ENCODE measurements around the gene CPLX3.

The CPLX3 gene

DNA sequence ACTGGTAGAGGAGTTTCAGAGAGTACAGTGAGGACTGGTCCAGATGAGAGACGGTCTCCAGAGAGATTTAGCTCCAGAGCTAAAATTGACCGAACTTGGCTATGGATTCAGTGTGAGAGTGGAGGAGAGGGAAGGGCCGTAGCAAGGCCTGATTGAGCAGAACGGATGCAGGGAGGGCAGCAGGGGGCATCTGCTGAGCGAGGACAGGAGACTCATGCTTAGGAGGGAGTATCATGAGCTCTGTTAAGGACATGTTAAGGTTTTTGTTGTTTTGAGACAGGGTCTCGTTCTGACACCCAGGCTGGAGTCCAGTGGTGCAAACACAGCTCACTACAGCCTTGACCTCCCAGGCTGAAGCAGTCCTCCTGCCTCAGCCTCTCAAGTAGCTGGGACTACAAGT, 21.5 kb upstream of the CPLX3 start:
- DNase-seq: no peak

DNA sequence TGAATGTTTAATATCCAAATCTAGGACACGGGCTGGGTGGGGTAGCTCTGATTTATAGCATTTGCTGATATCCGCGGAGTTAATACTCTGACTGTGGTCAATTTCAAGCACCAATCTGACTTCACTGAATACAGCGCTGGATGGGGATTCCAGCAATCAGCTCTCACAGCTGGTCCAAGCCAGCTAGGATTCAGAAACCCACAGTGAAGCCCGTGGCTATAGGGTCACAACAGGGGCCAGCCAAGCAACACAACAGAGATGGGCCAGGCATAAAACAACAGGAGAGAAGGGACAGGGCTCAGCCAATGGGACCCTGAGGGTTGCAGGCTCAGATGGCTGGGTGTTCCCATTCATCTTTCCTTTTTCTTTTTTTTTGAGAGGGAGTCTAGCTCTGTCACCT, 19.1 kb upstream of the CPLX3 start:
- no peak for DNase-seq

DNA sequence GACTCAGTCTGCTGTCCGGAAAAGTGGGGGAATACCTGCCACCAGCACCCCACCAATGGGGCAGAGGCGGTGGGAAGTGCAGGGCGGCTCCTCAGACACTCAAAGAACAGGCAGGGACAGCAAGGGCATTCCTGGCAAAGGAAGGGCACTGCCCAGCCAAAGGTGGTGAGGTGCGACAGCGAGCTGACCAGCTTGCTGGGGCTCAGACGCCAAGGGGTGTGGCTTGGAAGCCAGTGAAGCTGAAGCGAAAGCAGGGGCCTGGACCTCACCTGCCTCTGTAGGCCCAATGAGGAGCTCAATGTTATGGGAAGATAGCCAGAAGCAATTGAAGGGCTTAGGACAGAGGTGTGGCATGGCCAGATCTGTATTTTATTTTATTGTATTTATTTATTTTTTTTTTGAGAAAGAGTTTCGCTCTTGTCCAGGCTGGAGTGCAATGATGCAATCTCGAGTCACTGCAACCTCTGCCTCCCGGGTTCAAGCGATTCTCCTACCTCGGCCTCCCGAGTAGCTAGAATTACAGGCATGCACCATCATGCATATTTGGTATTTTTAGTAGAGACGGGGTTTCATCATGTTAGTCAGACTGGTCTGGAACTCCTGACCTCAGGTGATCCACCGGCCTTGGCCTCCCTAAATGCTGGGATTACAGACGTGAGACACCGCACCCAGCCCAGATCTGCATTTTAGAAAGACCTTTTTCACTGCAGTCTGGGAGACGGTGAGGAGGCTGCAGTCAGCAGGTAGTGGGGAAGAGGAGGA, 18.2 kb upstream of the CPLX3 start:
- no peak for DNase-seq

DNA sequence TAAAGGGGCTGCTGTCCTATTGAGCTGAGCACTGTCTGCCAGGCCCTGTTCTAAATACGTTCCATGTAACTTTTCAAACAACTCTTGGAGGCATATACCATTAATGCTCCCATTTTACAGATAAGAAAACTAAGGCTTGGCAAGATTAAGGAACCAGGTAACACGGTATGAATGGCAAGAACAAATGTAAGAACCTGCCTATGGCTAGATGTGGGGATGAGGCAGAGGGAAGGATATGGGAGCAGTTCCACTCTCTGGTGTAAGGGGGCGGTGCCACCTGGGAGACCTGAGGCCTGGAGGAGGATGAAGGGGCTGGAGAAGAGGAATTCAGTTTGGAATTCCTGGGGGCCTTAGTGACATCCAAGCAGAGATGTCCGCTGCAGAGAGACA, 17.6 kb upstream of the CPLX3 start:
- no peak for DNase-seq

DNA sequence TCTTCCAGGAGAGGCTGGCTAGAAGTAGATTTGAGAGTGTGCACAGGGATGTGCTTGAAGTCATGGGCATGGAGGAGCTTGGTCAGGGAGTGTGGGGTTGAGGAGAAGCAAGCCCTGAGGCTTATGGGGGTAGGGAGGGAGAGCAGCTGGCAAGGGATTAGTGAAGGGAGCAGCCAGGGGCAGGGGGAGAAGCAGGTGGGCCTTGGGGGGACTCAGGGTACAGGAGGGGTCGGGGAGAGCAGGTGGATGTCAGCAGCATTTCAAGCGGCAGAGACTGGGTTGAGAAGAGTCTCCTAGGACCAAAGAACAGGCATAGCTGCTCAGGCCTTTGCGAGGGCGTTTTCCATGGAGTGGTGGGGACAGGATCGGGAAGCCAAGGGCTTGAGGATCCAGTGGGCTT, 17.2 kb upstream of the CPLX3 start:
- no peak for DNase-seq

DNA sequence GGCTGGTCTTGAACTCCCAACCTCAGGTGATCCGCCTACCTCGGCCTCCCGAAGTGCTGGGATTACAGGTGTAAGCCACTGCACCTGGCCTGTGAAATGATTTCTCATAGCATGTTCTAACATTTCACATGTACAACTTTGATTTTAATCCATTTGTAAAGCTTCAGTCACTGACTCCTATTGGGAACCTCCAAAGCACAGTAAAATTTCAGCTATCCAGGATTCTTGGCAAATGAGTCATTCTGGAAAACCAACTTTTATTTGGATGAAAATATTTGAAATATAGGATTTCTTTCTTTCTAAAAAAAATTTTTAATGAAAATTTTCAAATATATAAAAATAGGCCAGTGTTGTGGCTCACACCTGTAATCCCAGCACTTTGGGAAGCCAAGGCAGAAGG, 16.5 kb upstream of the CPLX3 start:
- DNase-seq: no peak

DNA sequence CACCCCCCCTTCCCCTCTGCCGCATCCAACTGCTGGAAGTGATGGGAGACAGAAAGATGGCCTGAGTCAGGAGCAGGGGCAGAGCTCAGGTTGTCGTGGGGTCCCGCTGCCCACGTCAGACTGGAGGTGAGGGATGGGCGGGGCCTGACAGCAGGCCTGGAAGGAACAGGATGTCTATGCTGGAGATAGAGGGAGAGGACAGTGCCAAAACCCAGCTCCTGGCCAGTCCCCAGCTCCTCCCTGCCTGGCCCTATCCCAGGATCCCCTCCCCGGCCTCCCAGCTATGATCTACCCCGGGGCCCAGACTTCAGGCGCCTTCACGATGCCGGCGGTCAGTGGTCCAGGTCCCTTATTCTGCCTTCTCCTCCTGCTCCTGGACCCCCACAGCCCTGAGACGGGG, 13.9 kb upstream of the CPLX3 start, which contains the start of gene LMAN1L:
LMAN1L (plus strand) TSS at position 303 of the 400 bp plus-strand sequence; CDS start at position 323, 20 bp downstream.
- DNase-seq: no peak

DNA sequence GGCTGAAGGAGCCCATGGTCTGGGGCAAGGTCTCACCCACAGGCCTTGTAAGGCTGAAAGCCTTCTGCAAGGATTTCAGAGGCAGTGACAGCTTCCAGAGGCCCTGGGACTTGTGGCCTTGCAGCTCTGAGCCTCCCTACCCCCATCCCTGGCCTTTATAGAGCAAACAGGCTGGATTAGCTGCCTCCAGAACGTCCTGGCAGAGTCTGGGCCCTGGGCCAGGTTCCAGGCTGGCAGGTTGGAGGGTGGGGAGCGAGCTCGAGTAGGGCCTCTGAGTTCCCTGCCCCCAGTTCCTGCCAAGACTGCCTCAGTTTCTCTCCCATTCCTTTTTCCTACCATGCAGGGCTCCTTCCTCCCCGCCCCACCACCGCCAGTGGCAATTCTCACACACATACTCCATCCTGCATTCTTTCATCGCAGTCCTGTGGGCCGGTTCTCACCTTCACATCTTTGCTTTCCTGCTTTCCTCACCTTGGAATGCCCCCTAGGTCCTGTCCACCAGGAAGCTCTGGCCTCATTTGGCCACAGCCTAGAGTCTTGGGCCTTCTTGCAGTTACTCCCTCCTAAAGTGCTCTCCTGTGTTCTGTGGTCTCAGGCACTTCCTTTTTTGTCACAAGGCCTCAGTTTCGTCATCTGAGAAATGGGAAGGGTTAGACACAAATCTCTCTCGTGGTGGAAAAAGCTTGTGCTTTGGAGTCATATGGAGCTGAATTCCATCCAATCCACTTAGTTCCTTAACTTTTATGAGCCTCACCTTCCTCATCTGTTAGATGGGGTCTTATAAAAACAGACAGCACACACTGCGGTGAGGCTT, 11.1 kb upstream of the CPLX3 start:
- no peak for DNase-seq

DNA sequence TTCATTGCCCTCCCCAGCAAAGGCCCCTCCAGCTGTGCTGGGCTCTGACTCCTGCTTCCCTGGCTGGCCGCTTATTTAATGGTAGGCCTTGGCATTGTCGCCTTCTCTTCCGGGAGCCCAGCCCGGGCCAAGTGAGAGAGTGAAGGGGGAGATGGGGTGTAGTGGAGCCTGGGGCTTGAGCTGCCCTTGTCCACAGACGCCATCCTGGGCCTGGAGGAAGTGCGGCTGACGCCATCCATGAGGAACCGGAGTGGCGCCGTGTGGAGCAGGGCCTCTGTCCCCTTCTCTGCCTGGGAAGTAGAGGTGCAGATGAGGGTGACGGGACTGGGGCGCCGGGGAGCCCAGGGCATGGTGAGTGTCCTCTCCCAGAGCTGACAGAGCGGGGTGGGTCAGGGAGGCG, 10.5 kb upstream of the CPLX3 start:
- DNase-seq: no peak

DNA sequence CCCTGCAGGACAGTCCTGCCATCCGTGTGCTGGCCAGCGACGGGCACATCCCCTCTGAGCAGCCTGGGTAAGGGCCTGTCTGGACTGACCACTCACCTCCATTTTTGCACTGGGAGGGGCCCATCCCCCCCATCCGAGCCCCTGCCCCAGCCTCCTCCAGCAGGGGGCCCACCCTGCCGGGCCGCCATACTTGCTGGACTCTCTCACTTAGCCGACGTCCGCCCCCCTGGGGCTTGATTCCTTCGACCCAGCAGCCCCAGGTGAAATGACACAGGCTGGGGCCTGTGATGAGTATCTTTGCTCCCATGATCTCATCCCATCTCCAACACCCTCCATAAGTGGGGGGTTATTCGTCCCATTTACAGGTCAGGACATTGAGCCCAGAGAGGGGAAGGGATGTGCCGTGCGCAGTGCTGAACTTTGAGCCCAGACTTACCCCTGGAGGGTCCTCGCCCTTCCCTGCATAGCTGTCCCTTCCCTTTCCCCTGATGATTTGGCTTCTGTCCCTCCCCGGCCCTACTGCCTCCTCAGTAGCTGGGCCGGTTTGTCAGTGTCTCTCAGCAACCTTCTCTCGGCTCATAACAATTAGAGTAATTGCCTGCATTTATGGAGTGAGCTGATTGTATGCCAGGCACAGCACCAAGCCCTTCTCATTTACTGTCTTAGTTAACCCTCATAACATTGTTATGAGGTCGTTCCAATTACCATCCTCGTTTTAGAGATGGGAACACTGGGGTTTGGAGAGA, 9.6 kb upstream of the CPLX3 start:
- no peak for DNase-seq

DNA sequence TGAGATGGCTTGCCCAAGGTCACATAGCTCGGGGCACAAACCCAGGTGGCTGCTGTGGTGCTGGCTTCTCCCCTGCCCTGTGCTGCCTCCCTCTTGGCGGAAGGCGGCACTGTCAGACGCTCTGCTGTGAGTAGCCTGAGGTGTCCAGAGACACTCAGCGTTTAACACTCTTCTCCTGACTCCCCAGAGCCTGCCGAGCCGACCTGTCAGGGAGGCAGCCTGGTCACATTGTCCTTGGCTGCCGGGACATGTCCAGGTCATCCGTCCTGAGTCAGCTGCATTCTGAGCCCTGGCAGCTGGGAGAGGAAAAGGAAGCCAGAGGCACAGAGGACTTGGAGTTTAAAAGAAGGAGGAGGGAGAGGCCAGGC, 9.1 kb upstream of the CPLX3 start:
- no peak for DNase-seq

DNA sequence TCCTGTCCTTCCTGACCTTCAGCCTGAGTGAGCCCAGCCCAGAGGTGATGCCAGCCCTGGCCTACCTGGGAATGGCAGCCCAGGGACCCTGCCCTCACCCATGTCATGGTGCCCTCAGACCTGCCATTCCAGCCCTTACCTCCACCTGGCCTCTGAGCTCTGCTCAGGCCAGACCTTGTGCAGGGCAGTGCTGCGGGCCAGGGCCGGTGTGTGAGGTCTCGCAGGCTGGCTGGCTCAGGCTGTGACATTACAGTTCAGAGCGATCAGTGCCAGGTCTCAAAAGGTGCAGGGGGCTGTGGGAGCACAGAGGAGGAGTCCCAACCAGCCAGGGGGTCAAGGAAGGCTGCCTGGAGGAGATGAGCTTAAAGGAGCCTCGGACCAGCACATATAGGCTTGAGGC, 6.4 kb upstream of the CPLX3 start:
- DNase-seq: no peak

DNA sequence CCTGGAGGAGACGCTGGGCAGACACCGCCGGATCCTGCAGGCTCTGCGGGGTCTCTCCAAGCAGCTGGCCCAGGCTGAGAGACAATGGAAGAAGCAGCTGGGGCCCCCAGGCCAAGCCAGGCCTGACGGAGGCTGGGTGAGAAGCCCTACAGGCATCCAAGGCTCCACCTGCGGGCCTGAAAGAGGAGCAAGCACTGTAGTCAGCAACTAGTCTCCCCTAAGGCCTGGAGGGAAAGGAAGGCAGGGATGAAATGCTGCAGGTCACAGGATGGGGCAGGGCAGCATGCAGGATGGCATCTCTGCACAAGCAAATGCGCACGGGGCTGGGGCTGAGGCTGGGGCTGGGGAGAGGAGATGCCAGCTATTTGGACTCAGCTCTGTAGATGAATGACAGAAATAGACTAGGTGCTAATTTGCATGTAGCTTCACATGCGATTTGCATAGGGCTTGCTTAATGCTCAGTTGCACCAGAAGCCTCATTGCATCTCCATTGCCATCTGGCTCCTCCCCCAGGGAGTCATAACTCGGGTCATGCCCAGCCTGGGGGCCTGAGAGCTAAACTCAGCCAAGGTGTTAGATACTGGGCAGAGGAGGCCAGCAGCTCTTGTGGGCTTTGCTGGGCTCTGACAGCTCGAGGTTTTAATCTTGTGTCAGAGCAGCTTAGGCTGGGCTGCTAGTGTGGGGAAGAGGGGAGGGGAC, 5.2 kb upstream of the CPLX3 start:
- DNase-seq: no peak

DNA sequence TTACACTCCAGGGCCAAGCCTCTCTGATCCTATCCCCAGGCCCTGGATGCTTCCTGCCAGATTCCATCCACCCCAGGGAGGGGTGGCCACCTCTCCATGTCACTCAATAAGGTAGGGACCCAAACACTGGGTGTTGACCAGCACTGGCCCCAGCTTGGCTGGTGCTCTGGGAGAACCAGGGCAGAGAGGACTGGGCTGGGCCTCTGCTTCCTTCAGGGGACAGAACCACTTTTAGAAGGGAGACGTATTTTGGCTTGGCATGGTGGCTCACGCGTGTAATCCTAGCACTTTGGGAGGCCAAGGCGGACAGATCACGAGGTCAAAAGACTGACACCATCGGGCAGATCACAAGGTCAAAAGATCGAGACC, 4.7 kb upstream of the CPLX3 start:
- DNase-seq: no peak

DNA sequence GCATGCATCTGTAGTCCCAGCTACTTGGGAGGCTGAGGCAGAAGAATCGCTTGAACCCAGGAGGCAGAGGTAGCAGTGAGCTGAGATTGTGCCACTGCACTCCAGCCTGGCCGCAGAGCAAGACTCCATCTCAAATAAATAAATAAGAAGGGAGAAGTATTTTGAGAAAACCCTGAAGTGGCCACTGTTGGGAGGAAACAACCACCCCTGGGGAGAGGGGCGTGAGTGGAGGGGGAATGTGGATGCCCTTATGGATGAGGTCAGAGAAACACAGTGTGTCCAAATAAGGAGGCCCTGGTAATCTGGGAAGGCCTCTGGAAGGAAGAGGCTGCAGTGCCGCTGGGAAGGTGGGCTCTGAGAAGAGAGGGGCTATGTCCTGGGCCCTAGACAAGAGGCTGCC, 4.2 kb upstream of the CPLX3 start:
- no peak for DNase-seq

DNA sequence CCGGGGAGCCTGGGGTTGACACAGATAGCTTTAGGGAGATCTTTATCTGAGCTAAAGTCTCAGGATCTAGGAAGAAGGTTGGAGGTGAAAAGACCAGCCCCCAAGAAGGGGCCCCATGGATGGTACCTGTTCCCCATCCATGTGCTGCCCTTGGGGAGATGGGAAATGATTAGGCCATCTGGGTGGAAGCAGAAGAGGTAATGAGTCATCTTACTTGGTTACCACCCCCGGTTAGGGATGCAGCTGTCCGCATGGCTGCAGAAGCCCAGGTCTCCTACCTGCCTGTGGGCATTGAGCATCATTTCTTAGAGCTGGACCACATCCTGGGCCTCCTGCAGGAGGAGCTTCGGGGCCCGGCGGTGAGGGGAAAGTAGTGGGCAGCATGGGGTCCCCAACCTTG, 3.1 kb upstream of the CPLX3 start:
- DNase-seq: no peak

DNA sequence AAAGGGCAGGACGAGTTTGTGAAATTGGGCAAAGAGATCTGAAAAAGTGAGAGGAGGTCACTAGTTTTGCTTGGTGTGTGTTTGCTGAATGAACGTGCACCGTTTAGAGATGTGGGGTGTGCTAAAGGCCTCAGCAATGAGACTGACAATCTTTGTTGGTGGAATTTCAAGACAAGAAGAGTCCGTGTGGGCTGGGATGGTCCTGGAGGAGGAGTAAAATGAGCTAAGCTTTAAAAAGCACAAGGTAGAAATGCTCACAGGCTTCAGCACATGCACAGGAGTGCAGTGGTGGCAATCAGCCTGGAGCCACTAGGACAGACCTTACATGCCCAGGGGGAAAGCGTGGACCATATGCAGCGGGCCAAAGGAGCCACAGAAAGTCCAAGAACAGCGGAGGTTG, 1.5 kb upstream of the CPLX3 start:
- DNase-seq: no peak

DNA sequence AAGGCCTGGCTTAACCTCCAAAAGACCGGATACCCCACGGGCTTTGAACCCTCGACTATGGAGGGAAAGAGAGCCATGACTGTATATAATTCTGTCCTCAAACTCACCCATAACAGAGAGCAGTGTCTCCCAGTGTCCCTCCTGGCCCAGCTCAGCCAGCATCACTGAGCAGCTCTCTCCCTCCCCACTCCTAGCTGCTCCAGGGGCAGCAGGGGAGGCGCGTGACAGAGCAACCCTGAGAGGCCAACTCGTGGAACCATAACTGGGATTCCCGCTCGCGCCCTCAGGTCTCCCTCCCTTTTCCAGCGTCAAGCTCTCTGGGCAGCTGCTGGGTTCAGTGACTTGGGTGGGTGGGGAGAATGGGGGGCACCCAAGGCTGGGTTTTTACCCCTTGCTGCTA, 561 bp upstream of the CPLX3 start:
- no peak for DNase-seq

DNA sequence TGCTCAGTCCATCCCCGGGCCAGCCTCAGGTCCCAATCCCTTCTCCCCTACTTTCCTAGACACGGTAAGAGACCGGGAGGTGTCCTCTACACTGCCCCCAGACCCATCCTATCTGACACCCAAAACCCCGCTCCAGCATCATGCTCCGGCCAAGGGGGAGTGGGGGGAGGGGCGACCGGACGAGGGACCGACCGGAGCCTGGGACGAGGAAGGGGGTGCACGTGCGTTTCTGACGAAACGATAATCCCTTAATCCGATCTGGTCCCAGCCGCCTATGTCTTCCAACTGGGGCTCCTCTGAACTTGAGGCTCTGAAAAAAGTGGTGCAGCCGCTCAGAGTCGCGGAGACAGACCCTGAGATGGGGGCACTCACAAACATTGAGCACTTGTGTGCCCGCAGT, 494 bp downstream of the CPLX3 start:
- no peak for DNase-seq

DNA sequence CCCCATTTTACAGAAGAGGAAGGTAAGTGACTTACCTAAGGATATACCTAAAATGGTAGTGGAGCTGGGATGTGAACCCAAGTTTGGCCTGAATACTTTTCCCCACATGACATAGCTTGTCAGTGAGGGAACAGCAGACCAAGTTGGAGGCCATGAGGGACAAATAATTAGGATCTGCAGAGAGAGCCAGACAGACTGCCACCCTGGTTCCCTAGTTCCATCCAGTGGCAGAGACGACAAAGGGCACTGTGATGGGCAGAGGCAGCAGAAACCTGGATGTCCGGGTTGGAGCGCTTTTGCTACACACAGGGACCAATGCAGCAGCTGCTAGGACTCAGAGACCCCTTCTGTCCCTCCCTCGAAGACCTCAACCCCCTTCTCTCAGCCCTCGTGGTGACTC, 1.2 kb downstream of the CPLX3 start:
- DNase-seq: no peak

DNA sequence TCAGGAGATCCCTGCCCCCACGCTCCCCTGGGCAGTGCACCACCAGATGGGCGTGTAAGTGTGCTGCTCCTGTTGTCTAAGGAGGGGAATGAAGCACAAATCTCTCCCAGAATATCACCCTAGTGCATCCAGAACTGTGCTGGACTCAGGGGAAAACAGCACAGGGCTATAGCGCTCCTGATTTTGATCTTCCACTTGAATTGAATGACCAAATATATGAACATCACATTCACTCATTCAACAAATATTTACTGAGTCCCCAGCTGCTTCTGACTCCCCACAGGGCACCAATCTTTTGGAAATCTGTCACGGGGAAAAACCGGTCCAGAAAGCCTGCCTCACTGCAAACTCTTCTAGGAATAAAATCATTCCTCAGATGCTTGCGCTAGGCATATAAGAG, 2.4 kb downstream of the CPLX3 start:
- no peak for DNase-seq

DNA sequence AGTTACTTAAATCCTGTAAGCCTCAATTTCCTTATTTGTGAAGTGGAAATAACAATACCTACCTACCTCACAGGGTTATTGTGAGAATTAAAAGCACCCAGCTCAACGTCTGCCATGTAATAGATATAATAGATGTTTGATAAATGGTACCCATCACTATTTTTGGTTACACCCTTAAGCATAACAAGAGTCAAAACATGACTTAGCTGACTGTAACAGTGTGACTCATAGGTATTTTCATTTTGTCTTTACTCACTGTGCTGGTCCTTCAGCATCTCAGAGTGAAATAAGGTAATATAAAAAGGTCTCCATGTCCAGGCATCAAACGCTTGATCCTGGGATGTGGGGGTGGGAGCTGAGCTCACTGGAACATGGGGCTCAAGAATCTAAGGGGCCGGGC, 3.1 kb downstream of the CPLX3 start:
- no peak for DNase-seq

DNA sequence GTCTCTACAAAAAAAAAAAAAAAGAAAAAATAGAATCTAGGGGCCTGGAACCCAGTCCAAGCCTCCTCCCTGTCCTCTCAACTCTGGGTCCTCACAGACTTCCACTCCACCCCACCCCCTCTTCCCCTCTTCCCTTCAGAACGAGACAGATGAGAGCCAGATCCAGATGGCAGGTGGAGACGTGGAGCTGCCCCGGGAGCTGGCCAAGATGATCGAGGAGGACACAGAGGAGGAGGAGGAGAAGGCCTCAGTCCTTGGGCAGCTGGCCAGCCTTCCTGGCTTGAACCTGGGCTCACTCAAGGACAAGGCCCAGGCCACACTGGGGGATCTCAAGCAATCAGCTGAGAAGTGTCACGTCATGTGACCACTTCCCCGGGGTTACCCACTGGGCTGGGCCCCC, 3.6 kb downstream of the CPLX3 start:
- DNase-seq: no peak

Measured in NCI-H1930 (cell line).